SK-N-SH (cell line): ENCODE measurements around the gene EIF3F.

ENCODE experiments used
- CTCF ChIP-seq: fragments of 200-600 bp; sonication (generic); IDR thresholded peaks from 2 replicates; pipeline ENCODE4 v1.6.1; 2017; ENCODE audit warnings: antibody characterized with exemption, mild to moderate bottlenecking, moderate library complexity
- FOXJ3 ChIP-seq: sonication (generic); formaldehyde crosslinking; IDR thresholded peaks from 2 replicates; pipeline ENCODE4 v1.5.1; 2020; ENCODE audit warnings: mild to moderate bottlenecking, missing genetic modification reagents
- GABPA ChIP-seq: IDR thresholded peaks from 2 replicates; pipeline ENCODE4 v1.4.0; 2012; ENCODE audit warnings: low read depth, mild to moderate bottlenecking
- MXI1 ChIP-seq: IDR thresholded peaks from 2 replicates; pipeline ENCODE4 v1.6.1; 2012; ENCODE audit warnings: mild to moderate bottlenecking, low read depth, low read length, improper control_type of control experiment
- RAD21 ChIP-seq: IDR thresholded peaks from 2 replicates; pipeline ENCODE4 v1.6.1; 2012; ENCODE audit warnings: mild to moderate bottlenecking, low read length
- USF2 ChIP-seq: fragments of 150-350 bp; IDR thresholded peaks from 2 replicates; pipeline ENCODE4 v1.6.1; 2017; ENCODE audit warnings: antibody characterized with exemption, low read length, low read depth, borderline replicate concordance

GRCh38 chr11:8038393-8038792 is 51.3 kb downstream of the EIF3F start:
- TF ChIP-seq CTCF: no peak
- TF ChIP-seq FOXJ3 (CRISPR knock-in tag): no peak
- no peak for TF ChIP-seq RAD21
- TF ChIP-seq GABPA: no peak
- no peak for TF ChIP-seq USF2
- TF ChIP-seq MXI1: no peak
